BE2C (cell line): ENCODE results near the gene PHLDA1.

Experiments
- DNase-seq: peaks from one replicate; pipeline ENCODE4 v3.0.0-alpha.2; 2020
- H3K27me3 ChIP-seq: fragments of 250-450 bp; sonication (Bioruptor Pico); 2 replicates; pipeline ENCODE4 v1.5.1; 2020; ENCODE audit warnings: mild to moderate bottlenecking
- H3K36me3 ChIP-seq: fragments of 250-450 bp; sonication (Bioruptor Pico); 2 replicates; pipeline ENCODE4 v1.5.1; 2020; ENCODE audit warnings: mild to moderate bottlenecking
- H3K4me1 ChIP-seq: fragments of 250-450 bp; sonication (Bioruptor Pico); 2 replicates; pipeline ENCODE4 v1.5.1; 2020
- H3K4me3 ChIP-seq: 2 replicates; pipeline ENCODE4 v1.5.1; 2011; ENCODE audit warnings: low read depth, low read length
- H3K9me3 ChIP-seq: fragments of 250-450 bp; sonication (Bioruptor Pico); 2 replicates; pipeline ENCODE4 v1.5.1; 2020
- TF ChIP-seq, protein P1 (sequence below): IDR thresholded peaks from 2 replicates; pipeline ENCODE4 v1.5.1; 2012; ENCODE audit warnings: mild to moderate bottlenecking, low read depth, low read length

Gene PHLDA1

DNA sequence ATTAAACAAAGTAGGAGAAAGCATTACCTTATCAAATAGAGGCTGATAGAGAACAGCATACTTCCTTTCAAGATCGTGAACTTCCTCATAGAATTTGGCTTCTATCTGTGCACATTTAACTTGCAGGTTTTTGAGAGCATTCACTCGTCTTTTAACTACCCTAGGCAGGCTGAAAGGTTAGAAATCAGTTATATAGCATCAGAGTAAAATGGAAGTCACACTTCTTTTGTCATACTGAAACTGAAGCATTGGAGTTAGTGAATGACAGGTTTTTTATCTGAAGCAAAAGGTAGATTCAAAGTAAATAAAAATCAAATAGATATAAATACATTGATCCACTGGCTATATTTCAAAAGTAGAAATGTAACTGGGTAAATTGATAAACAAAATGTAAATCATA, 28.5 kb upstream of the PHLDA1 start:
- Histone ChIP-seq H3K27me3 (no peaks in the 10 kb centered on the region), H3K36me3 (peaks cover 92% of the 10 kb centered on the region), H3K4me1 (no peaks in the 10 kb centered on the region; the same call in 1 of the 2 replicates), H3K4me3 (no peak overlapping the region), H3K9me3 (no peaks in the 10 kb centered on the region)
- no peak for DNase-seq
- TF ChIP-seq, protein P1, sequence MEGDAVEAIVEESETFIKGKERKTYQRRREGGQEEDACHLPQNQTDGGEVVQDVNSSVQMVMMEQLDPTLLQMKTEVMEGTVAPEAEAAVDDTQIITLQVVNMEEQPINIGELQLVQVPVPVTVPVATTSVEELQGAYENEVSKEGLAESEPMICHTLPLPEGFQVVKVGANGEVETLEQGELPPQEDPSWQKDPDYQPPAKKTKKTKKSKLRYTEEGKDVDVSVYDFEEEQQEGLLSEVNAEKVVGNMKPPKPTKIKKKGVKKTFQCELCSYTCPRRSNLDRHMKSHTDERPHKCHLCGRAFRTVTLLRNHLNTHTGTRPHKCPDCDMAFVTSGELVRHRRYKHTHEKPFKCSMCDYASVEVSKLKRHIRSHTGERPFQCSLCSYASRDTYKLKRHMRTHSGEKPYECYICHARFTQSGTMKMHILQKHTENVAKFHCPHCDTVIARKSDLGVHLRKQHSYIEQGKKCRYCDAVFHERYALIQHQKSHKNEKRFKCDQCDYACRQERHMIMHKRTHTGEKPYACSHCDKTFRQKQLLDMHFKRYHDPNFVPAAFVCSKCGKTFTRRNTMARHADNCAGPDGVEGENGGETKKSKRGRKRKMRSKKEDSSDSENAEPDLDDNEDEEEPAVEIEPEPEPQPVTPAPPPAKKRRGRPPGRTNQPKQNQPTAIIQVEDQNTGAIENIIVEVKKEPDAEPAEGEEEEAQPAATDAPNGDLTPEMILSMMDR = no peak

DNA sequence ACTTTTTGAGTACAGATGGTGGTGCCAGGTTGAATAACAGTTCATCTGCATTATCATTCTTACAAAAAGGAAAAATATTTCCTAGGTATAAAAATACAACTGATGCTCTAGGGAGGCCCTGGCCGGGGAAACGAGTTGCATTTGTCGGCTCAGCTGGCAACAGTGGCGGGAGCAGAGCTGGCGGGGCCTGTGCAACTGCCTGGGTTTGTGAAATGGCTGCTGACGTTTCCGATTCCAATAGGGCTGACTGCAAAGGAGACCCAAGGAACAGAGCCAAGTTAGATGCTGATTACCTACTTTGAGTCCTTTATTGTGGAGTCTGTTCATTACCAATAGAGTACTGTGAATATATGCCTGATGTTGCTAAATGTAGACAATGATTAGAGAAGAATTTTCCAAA, 25.8 kb upstream of the PHLDA1 start:
- Histone ChIP-seq H3K9me3 (no peaks in the 10 kb centered on the region), H3K4me3 (no peak overlapping the region), H3K4me1 (no peaks in the 10 kb centered on the region; the same call in 1 of the 2 replicates), H3K36me3 (peaks cover 93% of the 10 kb centered on the region), H3K27me3 (no peaks in the 10 kb centered on the region)
- TF ChIP-seq, protein P1 = no peak
- no peak for DNase-seq

DNA sequence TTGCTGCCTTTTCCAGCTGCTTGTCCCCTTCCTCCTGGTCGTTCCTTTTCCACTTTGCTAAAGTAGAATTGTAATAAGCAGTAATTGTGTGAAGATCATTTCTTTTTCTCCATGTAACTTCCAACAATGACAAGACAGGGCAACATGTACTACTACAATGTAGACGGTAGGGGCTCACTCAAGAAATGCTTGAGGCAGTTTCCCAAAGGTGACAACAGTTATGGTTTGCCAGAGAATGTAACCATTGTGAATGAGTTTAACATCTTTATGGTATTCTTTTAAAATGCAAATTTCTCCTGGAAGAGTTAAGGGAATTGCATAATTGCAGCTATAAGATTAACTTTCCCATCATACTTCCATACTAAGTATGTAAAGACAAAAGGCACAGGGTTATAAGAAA, 23.8 kb upstream of the PHLDA1 start:
- H3K9me3 ChIP-seq = no peaks in the 10 kb centered on the region
- no peak for DNase-seq
- H3K4me3 ChIP-seq = no peak overlapping the region
- TF ChIP-seq, protein P1 = no peak
- H3K4me1 ChIP-seq = no peaks in the 10 kb centered on the region
- H3K27me3 ChIP-seq = no peaks in the 10 kb centered on the region
- H3K36me3 ChIP-seq = peaks cover 90% of the 10 kb centered on the region

DNA sequence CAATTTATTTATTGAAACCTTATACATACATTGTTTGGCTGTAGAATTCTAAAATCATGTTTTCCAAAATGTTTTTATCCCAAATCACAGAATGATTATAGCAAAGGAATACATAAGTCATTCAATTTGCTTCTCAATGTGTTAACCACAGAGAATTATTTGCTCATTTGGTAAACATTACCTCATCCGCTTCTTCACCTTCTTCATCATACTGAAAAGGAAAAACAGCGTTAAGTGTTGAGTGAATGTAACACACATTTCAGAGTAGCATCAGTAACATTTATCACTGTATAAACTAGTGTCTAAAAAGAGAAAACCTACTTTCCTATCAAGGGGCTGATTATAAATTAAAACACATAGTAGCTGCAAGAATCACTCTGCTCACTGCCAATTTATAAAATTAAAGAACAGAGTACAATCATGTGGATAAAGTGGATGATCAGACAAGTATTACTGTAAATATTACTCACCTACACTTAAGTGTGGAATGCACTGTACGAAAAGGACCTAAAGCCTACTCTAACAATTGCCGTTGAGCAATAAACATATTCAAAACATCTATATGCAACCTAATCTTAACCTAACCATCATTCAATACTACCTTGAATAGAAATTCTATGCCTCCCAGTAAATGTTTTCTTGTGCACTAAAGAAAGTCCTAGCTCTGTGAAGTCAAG, 18.1 kb upstream of the PHLDA1 start:
- DNase-seq = no peak
- Histone ChIP-seq H3K4me1 (no peaks in the 10 kb centered on the region), H3K4me3 (no peak overlapping the region), H3K9me3 (no peaks in the 10 kb centered on the region), H3K27me3 (no peaks in the 10 kb centered on the region), H3K36me3 (peaks cover 66% of the 10 kb centered on the region)
- TF ChIP-seq, protein P1 = no peak

DNA sequence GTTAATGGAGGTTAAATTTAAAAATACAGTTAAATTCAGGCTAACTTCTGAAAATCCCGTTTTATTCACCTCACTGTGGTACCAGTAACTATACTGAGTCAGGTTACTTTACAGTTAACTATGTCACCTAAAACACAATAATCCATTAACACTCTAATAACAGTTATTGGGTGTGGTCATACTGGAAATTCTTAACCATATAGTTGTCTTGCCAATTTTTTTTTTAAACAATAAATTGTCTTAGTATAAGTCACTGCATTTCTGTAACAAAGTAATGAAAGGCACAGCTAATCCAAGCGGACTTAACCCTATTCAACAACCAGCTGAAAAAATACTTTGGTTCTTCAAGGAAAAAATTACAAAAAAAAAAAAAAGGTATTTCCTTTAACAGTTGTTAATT, 16.2 kb upstream of the PHLDA1 start:
- TF ChIP-seq, protein P1 = no peak
- no peaks in the 10 kb centered on the region for H3K27me3 ChIP-seq
- no peak for DNase-seq
- H3K4me3 ChIP-seq = no peak overlapping the region
- H3K36me3 ChIP-seq = peaks cover 53% of the 10 kb centered on the region
- no peaks in the 10 kb centered on the region for H3K9me3 ChIP-seq
- H3K4me1 ChIP-seq = no peaks in the 10 kb centered on the region

DNA sequence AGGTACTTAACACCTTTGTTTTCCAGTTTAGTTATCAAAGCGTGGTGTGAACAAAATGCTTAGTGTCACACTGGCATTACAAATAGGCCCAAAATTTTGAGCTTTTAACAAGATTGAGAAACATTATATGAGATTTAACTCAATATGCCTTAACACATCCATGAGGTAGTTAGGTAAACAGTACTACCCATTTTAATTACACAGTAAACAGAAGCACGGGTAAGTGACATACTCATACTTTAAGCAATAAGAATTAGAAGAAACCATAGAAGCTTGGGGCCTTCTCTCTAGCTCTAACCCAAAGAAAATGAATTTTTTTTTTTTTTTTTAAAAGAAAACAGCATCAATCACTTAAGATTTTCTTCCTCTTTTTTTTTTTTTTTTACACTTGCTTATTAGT, 15.5 kb upstream of the PHLDA1 start:
- H3K36me3 ChIP-seq = peaks cover 46% of the 10 kb centered on the region
- TF ChIP-seq, protein P1 = no peak

More for the DNA sequence above, 15.5 kb upstream of the PHLDA1 start:
- no peaks in the 10 kb centered on the region for H3K27me3 ChIP-seq
- H3K4me1 ChIP-seq = no peaks in the 10 kb centered on the region
- DNase-seq = no peak
- H3K4me3 ChIP-seq = no peak overlapping the region
- no peaks in the 10 kb centered on the region for H3K9me3 ChIP-seq
